HepG2 (cell line): ENCODE results near the gene TTLL11. TPM values are rescaled to one million over a fixed set of nuclear protein-coding genes. Genes with fewer than 3 reads are reported as not detected.

Source experiments
- ATAC-seq: fragments of 200-7000 bp; cut with Tn5 transposase; 3 replicates; pipeline ENCODE4 v1.9.1; 2020; ENCODE audit warnings: mild to moderate bottlenecking, moderate library complexity
- BruUV-seq: library from RNA; stranded (reverse); fragments of 400-500 nt; replicated peaks from 2 replicates; lab custom pipeline; 2021; lab: Mats Ljungman, UMichigan
- CTCF ChIA-PET: fragments of 300-600 bp; formaldehyde crosslinking; extraction: SDS; loops from one replicate; lab custom pipeline; 2021; ENCODE audit warnings: low total read pairs, inconsistent platforms, low intra/inter-chr PET ratio; lab: Yijun Ruan, JAX
- POLR2A ChIA-PET: fragments of 350-600 bp; sonication (Branson Sonifier 250); formaldehyde crosslinking; loops from one replicate; lab custom pipeline; 2020; ENCODE audit warnings: antibody characterized with exemption, inconsistent platforms; lab: Yijun Ruan, JAX
- DNase-seq: peaks from one replicate; pipeline ENCODE4 v3.0.0-alpha.2; 2015; ENCODE audit warnings: low spot score
- FAIRE-seq: peaks from 3 replicates; lab custom pipeline; 2011; peaks lifted over from hg19 to GRCh38; lab: Jason Lieb, UNC
- H2AFZ ChIP-seq: one replicate; pipeline ENCODE4 v1.6.1; 2011; ENCODE audit warnings: low read length, inconsistent platforms
- H3K27ac ChIP-seq: fragments of 300-600 bp; 3 replicates; pipeline ENCODE4 v1.8.0; 2011; ENCODE audit warnings: mixed run types, mild to moderate bottlenecking, mixed read lengths, low read length, inconsistent platforms; ENCODE audit not compliant: insufficient read depth; ENCODE audit errors: extremely low read length
- H3K27me3 ChIP-seq, 2 experiments: fragments of 200-600 bp in 1 of 2; 2 replicates in 1 of 2; 3 replicates in 1 of 2; pipeline versions ENCODE4 v1.6.0 to v1.8.0; 2011; ENCODE audit warnings: low read length in 2 of 2, mild to moderate bottlenecking in 2 of 2, moderate library complexity in 2 of 2, inconsistent platforms in 1 of 2; ENCODE audit not compliant: insufficient read depth in 2 of 2, control insufficient read depth in 1 of 2
- H3K36me3 ChIP-seq, 2 experiments: fragments of 200-600 bp in 1 of 2; replicated peaks in 1 of 2; 2 replicates in 1 of 2; 3 replicates in 1 of 2; pipeline versions ENCODE4 v1.5.1 to v1.8.0; 2011; ENCODE audit warnings: low read length in 2 of 2, inconsistent platforms in 1 of 2; ENCODE audit not compliant: insufficient read depth in 2 of 2, control insufficient read depth in 1 of 2
- H3K4me1 ChIP-seq: 2 replicates; pipeline ENCODE4 v1.5.1; 2012; ENCODE audit warnings: low read length, inconsistent platforms; ENCODE audit not compliant: insufficient read depth
- H3K4me2 ChIP-seq: 2 replicates; pipeline ENCODE4 v1.6.0; 2011; ENCODE audit warnings: low read depth, low read length, inconsistent platforms
- H3K4me3 ChIP-seq, 3 experiments: fragments of 200-600 bp in 1 of 3; sonication (generic), shearing (Covaris generic) in 1 of 3; replicated peaks in 1 of 3; 2 replicates each; pipeline ENCODE4 v1.5.1; 2011 to 2016; ENCODE audit warnings: low read length in 3 of 3, inconsistent platforms in 2 of 3, low read depth in 2 of 3, mild to moderate bottlenecking in 2 of 3, control low read depth in 1 of 3, mixed read lengths in 1 of 3; ENCODE audit not compliant: insufficient read depth in 1 of 3
- H3K79me2 ChIP-seq: one replicate; pipeline ENCODE4 v1.6.1; 2011; ENCODE audit warnings: low read length, inconsistent platforms; ENCODE audit not compliant: insufficient read depth
- H3K9ac ChIP-seq: 2 replicates; pipeline ENCODE4 v1.6.0; 2011; ENCODE audit warnings: mild to moderate bottlenecking, low read depth, low read length, inconsistent platforms; ENCODE audit not compliant: insufficient read depth
- H3K9me3 ChIP-seq: 2 replicates; pipeline ENCODE4 v1.5.1; 2012; ENCODE audit warnings: mild to moderate bottlenecking, low read length
- H4K20me1 ChIP-seq: 2 replicates; pipeline ENCODE4 v1.6.0; 2011; ENCODE audit warnings: inconsistent platforms, mild to moderate bottlenecking, low read length, moderate library complexity; ENCODE audit not compliant: insufficient read depth
- ETV5 ChIP-seq: IDR thresholded peaks from 2 replicates; pipeline ENCODE4 v1.6.1; 2018; ENCODE audit warnings: missing biosample characterization, missing genetic modification reagents, inconsistent platforms, borderline replicate concordance
- MED8 ChIP-seq: sonication (generic); formaldehyde crosslinking; IDR thresholded peaks from 2 replicates; pipeline ENCODE4 v1.8.1; 2023; ENCODE audit warnings: mild to moderate bottlenecking, missing genetic modification reagents; ENCODE audit not compliant: insufficient replicate concordance
- MLLT10 ChIP-seq: sonication (generic); formaldehyde crosslinking; IDR thresholded peaks from 2 replicates; pipeline ENCODE4 v1.4.0; 2020; ENCODE audit warnings: missing genetic modification reagents
- PAX8 ChIP-seq: sonication (generic); formaldehyde crosslinking; IDR thresholded peaks from 2 replicates; pipeline ENCODE4 v1.8.0; 2022; ENCODE audit warnings: mild to moderate bottlenecking, missing genetic modification reagents, borderline replicate concordance
- ZNF24 ChIP-seq: fragments of 450-650 bp; IDR thresholded peaks from 2 replicates; pipeline ENCODE4 v1.6.1; 2017; ENCODE audit warnings: antibody characterized with exemption, mild to moderate bottlenecking
- ZNF317 ChIP-seq: sonication (generic); formaldehyde crosslinking; IDR thresholded peaks from 2 replicates; pipeline ENCODE4 v1.5.0; 2020; ENCODE audit warnings: mild to moderate bottlenecking, missing genetic modification reagents
- ZNF33A ChIP-seq: sonication (generic); formaldehyde crosslinking; IDR thresholded peaks from 2 replicates; pipeline ENCODE4 v1.5.1; 2020; ENCODE audit warnings: missing genetic modification reagents, mild to moderate bottlenecking, moderate library complexity, borderline replicate concordance
- ZNF737 ChIP-seq: sonication (generic); formaldehyde crosslinking; IDR thresholded peaks from 2 replicates; pipeline ENCODE4 v1.5.0; 2020; ENCODE audit warnings: missing genetic modification reagents, mild to moderate bottlenecking, borderline replicate concordance
- ZNF841 ChIP-seq: sonication (generic); formaldehyde crosslinking; IDR thresholded peaks from 2 replicates; pipeline ENCODE4 v1.8.1; 2023; ENCODE audit warnings: missing genetic modification reagents, borderline replicate concordance
- ZSCAN31 ChIP-seq: sonication (generic); formaldehyde crosslinking; IDR thresholded peaks from 2 replicates; pipeline ENCODE4 v1.5.0; 2020; ENCODE audit warnings: low read depth, mild to moderate bottlenecking, missing genetic modification reagents
- WGBS: methylation state at CpG from one replicate; pipeline ENCODE4 v1.1.6; 2017; ENCODE audit warnings: low lambda C conversion rate; 5-methylcytosine and 5-hydroxymethylcytosine counted together
- in situ Hi-C: cut with HindIII; loops from 2 replicates; pipeline ENCODE4 v1.10.0; 2017; ENCODE audit warnings: low pct_unique_long_range_greater_than_20kb; ENCODE audit not compliant: extremely low pct_ligation_motif_present
- intact Hi-C: fragments of 100-400 bp; cut with micrococcal nuclease; formaldehyde crosslinking; loops from one replicate; pipeline ENCODE4 v1.10.0; 2022; ENCODE audit not compliant: unreplicated experiment
- polyA plus RNA-seq, 8 experiments: library from polyadenylated mRNA; depleted of rRNA in 3 of 8; stranded (reverse) in 7 of 8; unstranded in 1 of 8; fragments of >200 nt; fragmentation: Illumina TruSeq in 4 of 8; extraction: Trizol in 4 of 8; gene quantifications; 2 replicates each; pipeline versions ENCODE4 v1.2.1 to v1.2.3, GENCODE V29; 2011 to 2016; ENCODE audit warnings: low read depth in 4 of 8, missing spikeins in 1 of 8, mixed read lengths in 1 of 8; ENCODE audit not compliant: insufficient read depth in 1 of 8
- total RNA-seq, 5 experiments: library from RNA; depleted of rRNA; stranded (reverse); fragments of >200 nt; fragmentation: Illumina TruSeq; extraction: Trizol; gene quantifications; 2 replicates each; pipeline ENCODE4 v1.2.3, GENCODE V29; 2016; ENCODE audit warnings: low read depth in 1 of 5
- TF ChIP-seq, protein P1 (sequence below): sonication (generic); formaldehyde crosslinking; IDR thresholded peaks from 2 replicates; pipeline ENCODE4 v1.5.0; 2020; ENCODE audit warnings: missing genetic modification reagents, mild to moderate bottlenecking, borderline replicate concordance
- TF ChIP-seq, protein P2 (sequence below): sonication (generic); formaldehyde crosslinking; conservative IDR thresholded peaks from 2 replicates; pipeline ENCODE4 v1.8.0; 2022; ENCODE audit warnings: mild to moderate bottlenecking, moderate library complexity, missing genetic modification reagents

TTLL11 gene
- total and polyA plus RNA-seq, 2 of the 13 experiments (the other 11 are each of a cell fraction or from before 2014, with no cell fraction given) = 4.5 to 5.2 TPM

DNA sequence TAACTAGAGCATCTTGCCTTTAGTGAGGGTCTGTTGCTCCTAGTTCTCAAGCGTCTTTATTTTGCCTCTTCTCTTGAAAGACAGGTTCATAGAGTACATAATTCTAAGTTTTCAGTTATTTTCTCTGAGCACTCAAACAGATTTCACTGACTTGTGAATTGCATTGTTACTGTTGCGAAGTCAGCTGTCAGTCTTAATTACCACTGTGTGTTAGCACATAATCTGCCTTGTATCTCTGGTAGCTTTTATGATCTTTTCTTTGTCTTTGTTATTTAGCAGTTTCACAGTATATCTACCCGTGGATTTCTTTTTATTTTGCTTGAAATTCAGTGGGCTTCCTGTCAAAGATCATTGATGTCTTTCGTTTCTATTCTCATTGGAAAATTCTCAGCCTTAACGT lies 192.9 kb downstream of the TTLL11 start:
- Histone ChIP-seq H3K9ac (no peak overlapping the region), H3K79me2 (no peaks in the 10 kb centered on the region), H3K36me3 (no peaks in the 10 kb centered on the region), H3K27ac (no peak overlapping the region), H3K4me3 (no peak overlapping the region), H3K4me2 (no peak overlapping the region), H2AFZ (no peak overlapping the region), H4K20me1 (no peaks in the 10 kb centered on the region), H3K4me1 (0 out of 2 replicates have a peak, but pooled peaks cover 7% of the 10 kb centered on the region), H3K27me3 (peaks cover 0 to 1% of the 10 kb centered on the region in 2 experiments; a peak in 1 of 5 replicates), H3K9me3 (no peaks in the 10 kb centered on the region)
- DNase-seq = no peak
- WGBS = 46% methylated on average over 5 of the region's 5 CpGs
- POLR2A ChIA-PET = no interaction called here
- in situ Hi-C loops = no loop called here
- TF ChIP-seq PAX8 (CRISPR knock-in tag) (no peak), ZNF737 (CRISPR knock-in tag) (no peak), ZSCAN31 (CRISPR knock-in tag) (no peak), ZNF317 (CRISPR knock-in tag) (peak; percentile 96)
- intact Hi-C loops = no loop called here
- CTCF ChIA-PET = no interaction called here
- no peak for FAIRE-seq
- no TSS peak for BruUV-seq
- ATAC-seq = no peak

DNA sequence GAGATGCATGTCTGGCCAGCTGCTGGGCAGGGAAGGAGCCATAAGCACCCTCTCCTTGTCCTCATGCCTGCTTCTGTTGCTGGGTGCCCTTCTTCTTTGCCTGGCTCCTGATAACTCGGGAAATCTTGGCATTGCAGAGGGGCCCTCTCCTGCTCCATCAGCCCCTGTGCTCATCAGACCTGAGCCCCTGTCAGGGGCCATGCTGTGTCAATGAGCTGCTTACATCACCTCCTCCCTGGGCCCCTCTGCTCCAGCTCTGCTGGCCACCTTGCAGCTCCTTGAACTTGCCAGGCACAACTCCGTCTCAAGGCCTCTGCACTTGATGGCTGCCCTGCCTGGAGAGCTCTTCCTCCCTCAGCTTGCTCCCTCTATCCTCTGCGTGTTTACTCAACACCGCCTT lies 194.3 kb downstream of the TTLL11 start:
- BruUV-seq = no TSS peak
- intact Hi-C loops = no loop called here
- H2AFZ ChIP-seq = no peak overlapping the region
- H3K79me2 ChIP-seq = no peaks in the 10 kb centered on the region
- POLR2A ChIA-PET = no interaction called here
- no peaks in the 10 kb centered on the region for H3K4me1 ChIP-seq
- H3K4me2 ChIP-seq = no peak overlapping the region
- peaks cover 0 to 1% of the 10 kb centered on the region in 2 experiments; a peak in 1 of 5 replicates for H3K27me3 ChIP-seq
- 79% methylated on average over 3 of the region's 4 CpGs for WGBS
- DNase-seq = no peak
- H3K9me3 ChIP-seq = no peaks in the 10 kb centered on the region
- no peaks in the 10 kb centered on the region for H4K20me1 ChIP-seq
- CTCF ChIA-PET = no interaction called here
- ATAC-seq = no peak
- no peaks in the 10 kb centered on the region for H3K36me3 ChIP-seq
- FAIRE-seq = no peak
- TF ChIP-seq ZNF33A (CRISPR knock-in tag) (no peak), MLLT10 (CRISPR knock-in tag) (no peak), ZNF841 (CRISPR knock-in tag) (no peak), ZNF24 (no peak), ETV5 (no peak), MED8 (CRISPR knock-in tag) (no peak)
- TF ChIP-seq, protein P1, sequence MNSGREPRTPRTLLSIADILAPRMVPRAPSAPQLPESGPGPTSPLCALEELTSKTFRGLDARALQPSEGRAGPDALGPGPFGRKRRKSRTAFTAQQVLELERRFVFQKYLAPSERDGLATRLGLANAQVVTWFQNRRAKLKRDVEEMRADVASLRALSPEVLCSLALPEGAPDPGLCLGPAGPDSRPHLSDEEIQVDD (CRISPR knock-in tag) = no peak
- TF ChIP-seq, protein P2, sequence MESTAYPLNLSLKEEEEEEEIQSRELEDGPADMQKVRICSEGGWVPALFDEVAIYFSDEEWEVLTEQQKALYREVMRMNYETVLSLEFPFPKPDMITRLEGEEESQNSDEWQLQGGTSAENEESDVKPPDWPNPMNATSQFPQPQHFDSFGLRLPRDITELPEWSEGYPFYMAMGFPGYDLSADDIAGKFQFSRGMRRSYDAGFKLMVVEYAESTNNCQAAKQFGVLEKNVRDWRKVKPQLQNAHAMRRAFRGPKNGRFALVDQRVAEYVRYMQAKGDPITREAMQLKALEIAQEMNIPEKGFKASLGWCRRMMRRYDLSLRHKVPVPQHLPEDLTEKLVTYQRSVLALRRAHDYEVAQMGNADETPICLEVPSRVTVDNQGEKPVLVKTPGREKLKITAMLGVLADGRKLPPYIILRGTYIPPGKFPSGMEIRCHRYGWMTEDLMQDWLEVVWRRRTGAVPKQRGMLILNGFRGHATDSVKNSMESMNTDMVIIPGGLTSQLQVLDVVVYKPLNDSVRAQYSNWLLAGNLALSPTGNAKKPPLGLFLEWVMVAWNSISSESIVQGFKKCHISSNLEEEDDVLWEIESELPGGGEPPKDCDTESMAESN (CRISPR knock-in tag) = no peak
- TF ChIP-seq, all 625 proteins: peak for 0
- Histone ChIP-seq H3K9ac (no peak overlapping the region), H3K4me3 (no peak overlapping the region), H3K27ac (no peak overlapping the region)
- in situ Hi-C loops = no loop called here
